PC-9 (cell line): ENCODE measurements around the gene ZAR1L. TPM values are rescaled to one million over a fixed set of nuclear protein-coding genes. Genes with fewer than 3 reads are reported as not detected.

Experiments
- BruUV-seq: library from RNA; stranded (reverse); fragments of 400-500 nt; replicated peaks from 2 replicates; lab custom pipeline; 2021; lab: Mats Ljungman, UMichigan
- CTCF ChIA-PET: fragments of 300-600 bp; sonication (Branson Sonifier 250); formaldehyde crosslinking; loops from one replicate; lab custom pipeline; 2022; ENCODE audit warnings: antibody characterized with exemption; lab: Charles Lee
- POLR2A ChIA-PET: fragments of 300-600 bp; sonication (Branson Sonifier 250); formaldehyde crosslinking; loops from one replicate; lab custom pipeline; 2022; ENCODE audit warnings: antibody characterized with exemption; ENCODE audit not compliant: unreplicated experiment; lab: Charles Lee
- DNase-seq, 2 experiments: peaks; one replicate each; pipeline versions ENCODE4 v3.0.0 to v3.0.0-alpha.2; 2015 to 2022; ENCODE audit warnings: mixed read lengths in 1 of 2
- H2AFZ ChIP-seq: fragments of 200-600 bp; sonication (generic); 2 replicates; pipeline ENCODE4 v1.8.1; 2017; ENCODE audit warnings: antibody characterized with exemption
- H3F3A ChIP-seq: fragments of 200-600 bp; sonication (generic); 2 replicates; pipeline ENCODE4 v1.8.1; 2017; ENCODE audit warnings: antibody characterized with exemption, mild to moderate bottlenecking, low read depth; ENCODE audit not compliant: insufficient read depth
- H3K27ac ChIP-seq: fragments of 200-600 bp; sonication (generic); 2 replicates; pipeline ENCODE4 v1.6.1; 2016; ENCODE audit warnings: mixed run types
- H3K27me3 ChIP-seq: fragments of 200-600 bp; sonication (generic); 2 replicates; pipeline ENCODE4 v1.6.1; 2016; ENCODE audit warnings: low read depth, mixed run types; ENCODE audit not compliant: insufficient read depth
- H3K36me3 ChIP-seq: fragments of 200-600 bp; sonication (generic); 2 replicates; pipeline ENCODE4 v1.6.1; 2016; ENCODE audit warnings: low read depth, mixed run types
- H3K4me1 ChIP-seq: fragments of 200-600 bp; sonication (generic); replicated peaks from 2 replicates; pipeline ENCODE4 v1.6.1; 2016; ENCODE audit warnings: mixed run types; ENCODE audit not compliant: insufficient read depth
- H3K4me2 ChIP-seq: fragments of 200-600 bp; sonication (generic); 2 replicates; pipeline ENCODE4 v1.6.1; 2017; ENCODE audit warnings: mixed run types
- H3K4me3 ChIP-seq: fragments of 200-600 bp; sonication (generic); 2 replicates; pipeline ENCODE4 v1.6.1; 2016; ENCODE audit warnings: mixed run types
- H3K79me2 ChIP-seq: fragments of 200-600 bp; sonication (generic); 2 replicates; pipeline ENCODE4 v1.6.1; 2017; ENCODE audit warnings: low read depth, mixed run types
- H3K9me2 ChIP-seq: fragments of 200-600 bp; sonication (generic); 2 replicates; pipeline ENCODE4 v1.8.1; 2017; ENCODE audit warnings: mild to moderate bottlenecking; ENCODE audit not compliant: insufficient read depth
- H3K9me3 ChIP-seq: fragments of 200-600 bp; sonication (generic); 2 replicates; pipeline ENCODE4 v1.8.1; 2016; ENCODE audit warnings: low read depth; ENCODE audit not compliant: insufficient read depth
- H4K20me1 ChIP-seq: fragments of 200-600 bp; sonication (generic); 2 replicates; pipeline ENCODE4 v1.8.1; 2017; ENCODE audit not compliant: insufficient read depth
- EZH2 ChIP-seq: fragments of 200-600 bp; sonication (generic); IDR thresholded peaks from 2 replicates; pipeline ENCODE4 v1.8.0; 2017; ENCODE audit warnings: antibody characterized with exemption, low read depth
- intact Hi-C: fragments of 100-400 bp; cut with micrococcal nuclease; formaldehyde crosslinking; loops from one replicate; pipeline ENCODE4 v1.10.0; 2022; ENCODE audit not compliant: unreplicated experiment
- total RNA-seq: library from RNA; stranded (reverse); gene quantifications from 2 replicates; pipeline ENCODE4 v1.2.3, GENCODE V29; 2021
- TF ChIP-seq, protein P1 (sequence below): fragments of 200-600 bp; sonication (generic); conservative IDR thresholded peaks from 2 replicates; pipeline ENCODE4 v1.6.1; 2017; ENCODE audit warnings: mixed run types, antibody characterized with exemption, mild to moderate bottlenecking, moderate library complexity

ZAR1L gene
- total RNA-seq, 1 experiment from 2014 or later: 0.37 TPM

DNA sequence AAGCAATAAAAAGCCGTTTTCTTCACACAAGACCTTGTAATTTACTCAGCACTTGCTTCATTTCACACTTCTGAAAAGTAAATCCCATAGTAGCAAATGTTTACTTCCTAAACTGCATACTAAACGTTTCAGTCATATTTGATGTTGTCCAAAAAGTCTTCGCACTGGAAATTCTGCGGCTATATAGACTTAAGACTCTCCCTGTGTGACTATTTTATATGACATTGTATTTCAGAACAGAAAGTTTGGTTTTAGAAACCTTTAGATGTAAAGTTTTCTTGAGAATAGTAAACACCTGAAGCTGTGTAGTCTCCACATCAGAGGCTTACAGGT is 29.6 kb downstream of the ZAR1L start:
- no peaks in the 10 kb centered on the region for H4K20me1 ChIP-seq
- intact Hi-C loops: no loop called here
- TF ChIP-seq, protein P1, sequence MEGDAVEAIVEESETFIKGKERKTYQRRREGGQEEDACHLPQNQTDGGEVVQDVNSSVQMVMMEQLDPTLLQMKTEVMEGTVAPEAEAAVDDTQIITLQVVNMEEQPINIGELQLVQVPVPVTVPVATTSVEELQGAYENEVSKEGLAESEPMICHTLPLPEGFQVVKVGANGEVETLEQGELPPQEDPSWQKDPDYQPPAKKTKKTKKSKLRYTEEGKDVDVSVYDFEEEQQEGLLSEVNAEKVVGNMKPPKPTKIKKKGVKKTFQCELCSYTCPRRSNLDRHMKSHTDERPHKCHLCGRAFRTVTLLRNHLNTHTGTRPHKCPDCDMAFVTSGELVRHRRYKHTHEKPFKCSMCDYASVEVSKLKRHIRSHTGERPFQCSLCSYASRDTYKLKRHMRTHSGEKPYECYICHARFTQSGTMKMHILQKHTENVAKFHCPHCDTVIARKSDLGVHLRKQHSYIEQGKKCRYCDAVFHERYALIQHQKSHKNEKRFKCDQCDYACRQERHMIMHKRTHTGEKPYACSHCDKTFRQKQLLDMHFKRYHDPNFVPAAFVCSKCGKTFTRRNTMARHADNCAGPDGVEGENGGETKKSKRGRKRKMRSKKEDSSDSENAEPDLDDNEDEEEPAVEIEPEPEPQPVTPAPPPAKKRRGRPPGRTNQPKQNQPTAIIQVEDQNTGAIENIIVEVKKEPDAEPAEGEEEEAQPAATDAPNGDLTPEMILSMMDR: no peak
- TF ChIP-seq EZH2: no peak
- H3K4me3 ChIP-seq: no peak overlapping the region
- no TSS peak for BruUV-seq
- H3K79me2 ChIP-seq: no peaks in the 10 kb centered on the region
- H3K9me2 ChIP-seq: no peaks in the 10 kb centered on the region
- H3F3A ChIP-seq: no peaks in the 10 kb centered on the region
- no peak overlapping the region for H2AFZ ChIP-seq
- no peaks in the 10 kb centered on the region for H3K9me3 ChIP-seq
- H3K4me1 ChIP-seq: no peaks in the 10 kb centered on the region
- H3K27me3 ChIP-seq: no peaks in the 10 kb centered on the region
- CTCF ChIA-PET: no interaction called here
- no peaks in the 10 kb centered on the region for H3K36me3 ChIP-seq
- H3K27ac ChIP-seq: no peak overlapping the region
- DNase-seq: no peak
- peak overlapping the region; percentile 5; the same call in 1 of the 2 replicates for H3K4me2 ChIP-seq
- POLR2A ChIA-PET: interaction anchor here (0.5 kb wide), 1 partner anchor 30 kb away, joined by 3 read pairs; no protein-coding TSS in a partner anchor

DNA sequence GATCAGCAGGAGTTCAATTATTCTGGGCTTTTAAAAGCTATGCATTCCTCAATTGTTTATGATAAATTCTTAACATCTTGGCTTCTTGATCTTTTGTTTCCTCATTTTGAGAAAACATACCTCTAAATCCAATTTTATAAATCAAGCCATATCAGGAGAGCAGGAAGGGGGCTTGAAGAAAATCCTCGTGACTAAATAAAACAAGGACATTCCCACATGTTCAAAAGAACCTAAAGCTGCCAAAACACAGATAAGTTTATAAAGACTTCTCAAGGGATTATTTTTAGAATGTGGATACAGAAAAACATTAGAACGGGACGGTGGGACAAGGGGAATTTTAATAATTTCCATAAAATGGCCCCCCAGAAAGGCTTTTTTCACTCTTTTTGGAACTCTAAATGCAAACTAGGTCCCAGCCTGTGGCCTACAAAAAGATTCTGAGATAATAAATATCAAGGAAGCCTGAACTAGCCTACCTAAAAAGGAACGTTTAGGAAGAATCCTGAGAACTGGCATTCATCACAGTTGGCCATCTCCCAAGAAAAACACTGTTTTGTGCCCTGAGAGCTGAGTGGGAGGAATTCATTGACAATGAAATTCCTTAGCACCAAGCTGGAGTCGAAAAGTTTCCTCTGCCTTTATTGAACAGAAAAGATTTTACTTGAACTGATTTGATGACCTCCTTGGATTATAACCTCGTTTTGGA is 30.1 kb downstream of the ZAR1L start:
- Histone ChIP-seq H3K36me3 (no peaks in the 10 kb centered on the region), H3K4me1 (no peaks in the 10 kb centered on the region), H3K4me3 (no peak overlapping the region), H3K4me2 (peak overlapping the region; percentile 5; the same call in 1 of the 2 replicates), H4K20me1 (no peaks in the 10 kb centered on the region), H2AFZ (no peak overlapping the region), H3K27me3 (no peaks in the 10 kb centered on the region), H3K79me2 (no peaks in the 10 kb centered on the region), H3K27ac (no peak overlapping the region), H3F3A (no peaks in the 10 kb centered on the region), H3K9me2 (no peaks in the 10 kb centered on the region), H3K9me3 (no peaks in the 10 kb centered on the region)
- CTCF ChIA-PET: no interaction called here
- intact Hi-C loops: no loop called here
- POLR2A ChIA-PET: interaction anchor here (0.5 kb wide), 1 partner anchor 31 kb away, joined by 3 read pairs; no protein-coding TSS in a partner anchor
- BruUV-seq: no TSS peak
- TF ChIP-seq, protein P1: no peak
- TF ChIP-seq EZH2: no peak
- peak in 1 of 2 experiments; percentile 10 for DNase-seq

DNA sequence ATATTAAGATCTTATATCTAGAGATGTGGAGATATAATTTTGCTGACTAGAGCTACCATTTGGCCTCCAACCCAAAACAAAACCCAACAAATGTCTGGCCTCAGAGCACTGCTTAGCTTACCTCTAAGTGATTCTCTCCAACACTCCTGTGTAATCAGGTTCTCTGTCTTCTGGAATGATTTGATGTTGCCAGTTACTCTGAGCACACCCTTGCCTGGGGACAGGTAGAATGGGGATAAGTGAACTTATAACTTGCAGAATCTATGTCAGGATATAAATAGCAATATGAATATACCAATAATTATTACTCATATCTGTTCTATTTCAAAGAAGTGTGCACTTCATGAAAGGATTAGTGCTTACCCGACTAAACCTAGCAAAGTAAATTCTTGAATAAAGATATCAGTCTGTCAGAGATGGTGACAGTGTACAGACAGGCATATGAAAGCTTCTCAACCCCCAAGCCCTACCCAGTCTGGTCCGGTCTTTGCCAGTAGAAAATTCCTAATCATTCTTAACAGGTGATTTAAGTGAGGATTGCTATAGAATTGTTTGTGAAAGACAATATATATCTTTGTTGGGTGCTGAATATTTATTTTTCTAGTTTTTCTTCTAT is 33.0 kb downstream of the ZAR1L start:
- no peaks in the 10 kb centered on the region for H3K79me2 ChIP-seq
- H3K9me3 ChIP-seq: no peaks in the 10 kb centered on the region
- CTCF ChIA-PET: no interaction called here
- no peak overlapping the region for H3K4me3 ChIP-seq
- intact Hi-C loops: no loop called here
- H4K20me1 ChIP-seq: no peaks in the 10 kb centered on the region
- H3K36me3 ChIP-seq: no peaks in the 10 kb centered on the region
- BruUV-seq: no TSS peak
- H3K27me3 ChIP-seq: no peaks in the 10 kb centered on the region
- no peaks in the 10 kb centered on the region for H3K4me1 ChIP-seq
- no peaks in the 10 kb centered on the region for H3K9me2 ChIP-seq
- no peak overlapping the region for H3K4me2 ChIP-seq
- no peaks in the 10 kb centered on the region for H3F3A ChIP-seq
- H2AFZ ChIP-seq: no peak overlapping the region
- POLR2A ChIA-PET: no interaction called here
- no peak for TF ChIP-seq EZH2
- TF ChIP-seq, protein P1: no peak
- no peak for DNase-seq
- no peak overlapping the region for H3K27ac ChIP-seq
